Liver (tissue), 9 donors: ENCODE measurements around the gene TMEM82. TPM values are rescaled to one million over a fixed set of nuclear protein-coding genes. Genes with fewer than 3 reads are reported as not detected.
A peak's percentile ranks its signal among the peaks of the same experiment; 100 is the strongest.

Source experiments
- DNase-seq: peaks from one replicate; pipeline ENCODE4 v3.0.0-alpha.2; 2017; ENCODE audit warnings: low spot score
- H3K27ac ChIP-seq, 2 donors: one replicate each; pipeline ENCODE4 v1.7.0; 2013; ENCODE audit warnings: inconsistent platforms in 2 of 2, low read length in 2 of 2, control low read depth in 1 of 2, low read depth in 1 of 2, mild to moderate bottlenecking in 1 of 2
- H3K27me3 ChIP-seq, 4 donors: one replicate each; pipeline versions ENCODE4 v1.6.1 to v1.7.0; 2013; ENCODE audit warnings: low read length in 3 of 4, inconsistent platforms in 1 of 4, mild to moderate bottlenecking in 1 of 4, moderate library complexity in 1 of 4; ENCODE audit not compliant: control insufficient read depth in 4 of 4, insufficient read depth in 4 of 4
- H3K36me3 ChIP-seq, 4 donors: one replicate each; pipeline versions ENCODE4 v1.6.1 to v1.7.0; 2013; ENCODE audit warnings: low read length in 3 of 4, mild to moderate bottlenecking in 3 of 4, low read depth in 1 of 4, moderate library complexity in 1 of 4; ENCODE audit not compliant: control insufficient read depth in 4 of 4, insufficient read depth in 3 of 4
- H3K4me1 ChIP-seq, 4 donors: one replicate each; pipeline versions ENCODE4 v1.6.1 to v1.7.0; 2013; ENCODE audit warnings: low read length in 3 of 4, mild to moderate bottlenecking in 3 of 4, moderate library complexity in 1 of 4; ENCODE audit not compliant: control insufficient read depth in 4 of 4, insufficient read depth in 4 of 4
- H3K4me3 ChIP-seq, 3 donors: one replicate each; pipeline versions ENCODE4 v1.6.1 to v1.7.0; 2013; ENCODE audit warnings: low read length in 3 of 3, control low read depth in 1 of 3, low read depth in 1 of 3, mild to moderate bottlenecking in 1 of 3
- H3K9ac ChIP-seq, 2 donors: one replicate each; pipeline ENCODE4 v1.7.0; 2013; ENCODE audit warnings: low read length in 2 of 2, mild to moderate bottlenecking in 2 of 2, moderate library complexity in 2 of 2, control low read depth in 1 of 2, low read depth in 1 of 2
- H3K9me3 ChIP-seq, 4 donors: one replicate each; pipeline versions ENCODE4 v1.6.1 to v1.7.0; 2013; ENCODE audit warnings: low read length in 3 of 4; ENCODE audit not compliant: control insufficient read depth in 4 of 4
- EGR1 ChIP-seq, 2 donors: IDR thresholded peaks; 2 replicates each; pipeline ENCODE4 v1.6.1; 2016 to 2018; ENCODE audit warnings: antibody characterized with exemption in 2 of 2, low read depth in 2 of 2
- FOXA1 ChIP-seq: IDR thresholded peaks from 2 replicates; pipeline ENCODE4 v1.6.1; 2016; ENCODE audit warnings: antibody characterized with exemption
- HNF4A ChIP-seq, 2 donors: conservative IDR thresholded peaks; 2 replicates each; pipeline ENCODE4 v1.6.1; 2016; ENCODE audit warnings: antibody characterized with exemption in 2 of 2, mild to moderate bottlenecking in 2 of 2
- HNF4G ChIP-seq: IDR thresholded peaks from 2 replicates; pipeline ENCODE4 v1.6.1; 2016; ENCODE audit warnings: antibody characterized with exemption
- JUND ChIP-seq, 2 donors: IDR thresholded peaks; 2 replicates each; pipeline ENCODE4 v1.6.1; 2016; ENCODE audit warnings: antibody characterized with exemption in 2 of 2
- NR2F2 ChIP-seq: IDR thresholded peaks from 2 replicates; pipeline ENCODE4 v1.6.1; 2016; ENCODE audit warnings: antibody characterized with exemption
- RAD21 ChIP-seq, 2 donors: IDR thresholded peaks; 2 replicates each; pipeline ENCODE4 v1.6.1; 2016; ENCODE audit warnings: antibody characterized with exemption in 2 of 2, mild to moderate bottlenecking in 2 of 2
- REST ChIP-seq: IDR thresholded peaks from 2 replicates; pipeline ENCODE4 v1.6.1; 2016; ENCODE audit warnings: antibody characterized with exemption, mild to moderate bottlenecking
- SP1 ChIP-seq: IDR thresholded peaks from 2 replicates; pipeline ENCODE4 v1.6.1; 2018; ENCODE audit warnings: antibody characterized with exemption, mild to moderate bottlenecking
- TAF1 ChIP-seq: conservative IDR thresholded peaks from 2 replicates; pipeline ENCODE4 v1.6.1; 2016; ENCODE audit warnings: antibody characterized with exemption, mild to moderate bottlenecking
- YY1 ChIP-seq: IDR thresholded peaks from 2 replicates; pipeline ENCODE4 v1.6.1; 2016; ENCODE audit warnings: antibody characterized with exemption, mild to moderate bottlenecking
- ZBTB33 ChIP-seq: IDR thresholded peaks from 2 replicates; pipeline ENCODE4 v1.6.1; 2016; ENCODE audit warnings: antibody characterized with exemption
- WGBS: extraction: QIAGEN DNeasy Blood & Tissue Kit; methylation state at CpG from one replicate; pipeline ENCODE4 v1.1.7; 2013; 5-methylcytosine and 5-hydroxymethylcytosine counted together
- polyA plus RNA-seq, 2 donors: library from polyadenylated mRNA; stranded (reverse) in 1 of 2; unstranded in 1 of 2; fragments of 200-250 nt in 1 of 2; fragments of >200 nt in 1 of 2; fragmentation: Nextera tagmentation in 1 of 2; extraction: Ambion mirVana in 1 of 2; gene quantifications; one replicate each; pipeline versions ENCODE4 v1.2.1 to v1.2.3, GENCODE V29; 2013 to 2015
- total RNA-seq, 2 donors: library from RNA; depleted of rRNA; stranded (reverse); fragments of >200 nt; gene quantifications; one replicate each; pipeline ENCODE4 v1.2.3, GENCODE V29; 2014
- TF ChIP-seq, protein P1 (sequence below): fragments of 150-350 bp; IDR thresholded peaks from 2 replicates; pipeline ENCODE4 v1.5.1; 2017; ENCODE audit warnings: improper control_type of control experiment, low read depth, low read length; ENCODE audit not compliant: missing input control
- donor health status: healthy.
- donor health status: healthy.
- donor health status: healthy.
- donor health status: healthy.
- donor health status: healthy.

TMEM82 gene
- total and polyA plus RNA-seq, 4 donors = 5.6 to 26.3 (median 13.4) TPM

GRCh38 chr1:15701784-15702183 lies 40.5 kb upstream of the TMEM82 start:
- Histone ChIP-seq H3K9me3 (no peaks in the 10 kb centered on the region), H3K4me3 (no peak overlapping the region), H3K9ac (no peak overlapping the region), H3K27ac (no peak overlapping the region), H3K27me3 (no peaks in the 10 kb centered on the region), H3K4me1 (peaks cover 0 to 12% (median 0%) of the 10 kb centered on the region in 4 donors), H3K36me3 (peaks cover 0 to 1% (median 0%) of the 10 kb centered on the region in 4 donors)
- 90% methylated on average over 8 of the region's 8 CpGs for WGBS
- no peak for TF ChIP-seq JUND (IDR thresholded peaks at IDR 0.05)
- no peak for TF ChIP-seq HNF4G
- TF ChIP-seq ZBTB33 = no peak
- no peak for TF ChIP-seq FOXA1
- no peak for TF ChIP-seq YY1
- TF ChIP-seq, protein P1, sequence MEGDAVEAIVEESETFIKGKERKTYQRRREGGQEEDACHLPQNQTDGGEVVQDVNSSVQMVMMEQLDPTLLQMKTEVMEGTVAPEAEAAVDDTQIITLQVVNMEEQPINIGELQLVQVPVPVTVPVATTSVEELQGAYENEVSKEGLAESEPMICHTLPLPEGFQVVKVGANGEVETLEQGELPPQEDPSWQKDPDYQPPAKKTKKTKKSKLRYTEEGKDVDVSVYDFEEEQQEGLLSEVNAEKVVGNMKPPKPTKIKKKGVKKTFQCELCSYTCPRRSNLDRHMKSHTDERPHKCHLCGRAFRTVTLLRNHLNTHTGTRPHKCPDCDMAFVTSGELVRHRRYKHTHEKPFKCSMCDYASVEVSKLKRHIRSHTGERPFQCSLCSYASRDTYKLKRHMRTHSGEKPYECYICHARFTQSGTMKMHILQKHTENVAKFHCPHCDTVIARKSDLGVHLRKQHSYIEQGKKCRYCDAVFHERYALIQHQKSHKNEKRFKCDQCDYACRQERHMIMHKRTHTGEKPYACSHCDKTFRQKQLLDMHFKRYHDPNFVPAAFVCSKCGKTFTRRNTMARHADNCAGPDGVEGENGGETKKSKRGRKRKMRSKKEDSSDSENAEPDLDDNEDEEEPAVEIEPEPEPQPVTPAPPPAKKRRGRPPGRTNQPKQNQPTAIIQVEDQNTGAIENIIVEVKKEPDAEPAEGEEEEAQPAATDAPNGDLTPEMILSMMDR = no peak
- no peak for TF ChIP-seq RAD21 (IDR thresholded peaks at IDR 0.05)
- no peak for TF ChIP-seq HNF4A (conservative IDR thresholded peaks at IDR 0.05)
- TF ChIP-seq EGR1 (IDR thresholded peaks at IDR 0.05; ENCODE audit: low read depth in 2 of 2) = no peak
- TF ChIP-seq NR2F2 = no peak
- DNase-seq = no peak

DNA sequence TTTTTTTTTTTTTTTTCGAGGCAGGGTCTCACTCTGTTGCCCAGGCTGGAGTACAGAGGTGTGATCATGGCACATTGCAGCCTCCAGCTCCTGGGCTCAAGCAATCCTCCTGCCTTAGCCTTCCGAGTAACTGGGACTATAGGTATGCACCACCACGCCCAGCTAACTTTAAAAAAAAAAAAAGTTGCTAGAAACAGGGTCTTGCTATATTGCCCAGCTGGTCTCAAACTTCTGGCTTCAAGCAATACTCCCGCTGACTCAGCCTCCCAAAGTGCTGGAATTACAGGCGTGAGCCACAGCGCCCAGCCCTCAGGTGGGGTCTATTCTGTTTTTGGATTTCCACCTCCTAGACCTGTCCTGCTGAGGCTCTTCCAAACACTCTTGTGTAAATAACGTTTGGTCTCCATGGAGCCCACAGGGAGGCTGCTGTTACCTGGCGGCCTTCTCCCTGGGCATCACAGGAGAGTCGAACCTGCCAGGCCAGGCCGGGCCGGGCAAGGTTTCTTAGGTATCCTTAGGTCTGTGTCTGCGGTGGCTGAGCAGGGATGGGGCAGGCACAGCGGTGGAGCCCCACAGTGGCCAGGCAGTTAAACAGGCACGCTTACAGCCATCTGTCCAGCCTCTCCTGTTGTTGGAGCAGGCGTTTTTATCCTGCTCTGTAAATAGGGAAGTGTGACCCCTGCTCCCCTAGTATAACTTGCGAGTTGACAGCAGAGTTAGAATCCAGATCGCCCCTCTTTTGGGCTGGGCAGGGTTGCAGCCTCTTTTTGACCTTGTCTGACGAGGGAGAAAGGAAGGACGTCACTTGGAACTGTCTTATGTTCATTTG lies 39.4 kb upstream of the TMEM82 start:
- Histone ChIP-seq H3K36me3 (peaks cover 0 to 1% (median 0%) of the 10 kb centered on the region in 4 donors), H3K27ac (peak overlapping the region; percentile 42 to 58), H3K9ac (no peak overlapping the region), H3K4me1 (peaks cover 0 to 12% (median 0%) of the 10 kb centered on the region in 4 donors), H3K9me3 (no peaks in the 10 kb centered on the region), H3K27me3 (no peaks in the 10 kb centered on the region), H3K4me3 (no peak overlapping the region)
- WGBS = 65% methylated on average over 19 of the region's 19 CpGs
- TF ChIP-seq ZBTB33 (no peak), REST (no peak), TAF1 (no peak), NR2F2 (peak; percentile 70), SP1 (peak; percentile 36), RAD21 (IDR thresholded peaks at IDR 0.05) (peak in 1 of 2 donors; percentile 38)
- DNase-seq = no peak
